ENCODE measurements around the gene TCL1B. TPM values are rescaled to one million over a fixed set of nuclear protein-coding genes. Genes with fewer than 3 reads are reported as not detected.

Gene TCL1B
- total and polyA plus RNA-seq, 2 of the 13 experiments (the other 11 are each of a cell fraction or from before 2014, with no cell fraction given), result not detected

DNA sequence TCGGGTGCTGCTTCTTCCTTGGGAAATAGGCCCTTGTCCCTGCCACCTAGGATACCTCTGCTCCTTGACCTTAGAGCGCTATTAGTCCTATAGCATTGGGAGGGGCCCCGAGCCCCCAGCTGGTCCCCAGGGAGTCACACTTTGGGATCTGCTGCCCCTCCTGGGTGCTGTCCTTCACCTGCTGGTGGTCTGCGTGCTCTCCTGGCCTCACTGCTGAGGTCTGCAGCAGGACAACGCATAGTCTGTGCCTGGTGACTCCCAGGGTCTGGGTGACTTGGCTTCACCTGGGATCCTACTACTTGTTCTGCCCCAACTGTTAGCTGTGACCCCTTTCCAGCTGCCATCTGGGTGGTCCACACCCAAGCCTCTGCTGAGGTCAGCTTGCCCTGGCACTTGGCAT lies 8.8 kb downstream of the TCL1B start (continued):
- TF ChIP-seq, protein P1, sequence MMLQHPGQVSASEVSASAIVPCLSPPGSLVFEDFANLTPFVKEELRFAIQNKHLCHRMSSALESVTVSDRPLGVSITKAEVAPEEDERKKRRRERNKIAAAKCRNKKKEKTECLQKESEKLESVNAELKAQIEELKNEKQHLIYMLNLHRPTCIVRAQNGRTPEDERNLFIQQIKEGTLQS (CRISPR knock-in tag; IDR thresholded peaks at IDR 0.05), result no peak

DNA sequence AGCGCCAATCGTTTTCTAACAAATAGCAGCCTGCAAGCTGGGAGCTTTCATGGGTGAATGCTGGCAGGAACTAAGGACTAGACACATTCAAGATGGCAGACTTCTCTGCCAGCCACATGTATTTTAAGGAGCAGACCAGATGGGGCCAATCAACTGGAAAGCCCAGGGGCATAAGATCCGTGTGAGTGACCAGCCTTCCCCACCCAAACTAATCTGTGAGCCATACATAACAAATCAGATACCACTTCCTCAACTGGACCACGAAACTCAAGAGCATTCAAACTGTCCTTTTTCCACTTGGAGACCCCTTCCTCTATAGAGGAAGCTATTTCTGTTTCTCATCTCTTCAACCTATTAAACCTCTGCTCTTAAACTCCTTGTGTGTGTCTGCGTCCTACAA lies 9.7 kb downstream of the TCL1B start:
- POLR2A ChIA-PET, result no interaction called here

More for the DNA sequence above, 9.7 kb downstream of the TCL1B start:
- Histone ChIP-seq H3K4me3 (replicated peaks in 1 of 3; ENCODE audit: insufficient read depth in 1 of 3, low read depth in 2 of 3, low read length in 3 of 3) (no peak overlapping the region), H4K20me1 (ENCODE audit: insufficient read depth, low read length) (no peaks in the 10 kb centered on the region), H3K27me3 (ENCODE audit: control insufficient read depth in 1 of 2, insufficient read depth in 2 of 2, low read length in 2 of 2) (peaks cover 4 to 22% of the 10 kb centered on the region in 2 experiments), H3K9me3 (ENCODE audit: low read length) (no peaks in the 10 kb centered on the region), H2AFZ (ENCODE audit: low read length) (no peak overlapping the region), H3K9ac (ENCODE audit: insufficient read depth, low read depth, low read length) (no peak overlapping the region), H3K4me1 (ENCODE audit: insufficient read depth, low read length) (no peaks in the 10 kb centered on the region), H3K27ac (ENCODE audit: extremely low read length, insufficient read depth, low read length) (no peak overlapping the region), H3K36me3 (replicated peaks in 1 of 2; ENCODE audit: control insufficient read depth in 1 of 2, insufficient read depth in 2 of 2, low read length in 2 of 2) (no peaks in the 10 kb centered on the region), H3K79me2 (ENCODE audit: insufficient read depth, low read length) (no peaks in the 10 kb centered on the region), H3K4me2 (ENCODE audit: low read depth, low read length) (no peak overlapping the region)
- no peak for TF ChIP-seq ZNF614 (CRISPR knock-in tag; IDR thresholded peaks at IDR 0.05; ENCODE audit: borderline replicate concordance)
- TF ChIP-seq, protein P2, sequence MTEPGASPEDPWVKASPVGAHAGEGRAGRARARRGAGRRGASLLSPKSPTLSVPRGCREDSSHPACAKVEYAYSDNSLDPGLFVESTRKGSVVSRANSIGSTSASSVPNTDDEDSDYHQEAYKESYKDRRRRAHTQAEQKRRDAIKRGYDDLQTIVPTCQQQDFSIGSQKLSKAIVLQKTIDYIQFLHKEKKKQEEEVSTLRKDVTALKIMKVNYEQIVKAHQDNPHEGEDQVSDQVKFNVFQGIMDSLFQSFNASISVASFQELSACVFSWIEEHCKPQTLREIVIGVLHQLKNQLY (CRISPR knock-in tag; IDR thresholded peaks at IDR 0.05), result no peak
- TF ChIP-seq, protein P3, sequence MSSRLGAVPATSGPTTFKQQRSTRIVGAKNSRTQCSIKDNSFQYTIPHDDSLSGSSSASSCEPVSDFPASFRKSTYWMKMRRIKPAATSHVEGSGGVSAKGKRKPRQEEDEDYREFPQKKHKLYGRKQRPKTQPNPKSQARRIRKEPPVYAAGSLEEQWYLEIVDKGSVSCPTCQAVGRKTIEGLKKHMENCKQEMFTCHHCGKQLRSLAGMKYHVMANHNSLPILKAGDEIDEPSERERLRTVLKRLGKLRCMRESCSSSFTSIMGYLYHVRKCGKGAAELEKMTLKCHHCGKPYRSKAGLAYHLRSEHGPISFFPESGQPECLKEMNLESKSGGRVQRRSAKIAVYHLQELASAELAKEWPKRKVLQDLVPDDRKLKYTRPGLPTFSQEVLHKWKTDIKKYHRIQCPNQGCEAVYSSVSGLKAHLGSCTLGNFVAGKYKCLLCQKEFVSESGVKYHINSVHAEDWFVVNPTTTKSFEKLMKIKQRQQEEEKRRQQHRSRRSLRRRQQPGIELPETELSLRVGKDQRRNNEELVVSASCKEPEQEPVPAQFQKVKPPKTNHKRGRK (CRISPR knock-in tag; IDR thresholded peaks at IDR 0.05), result no peak
- no peak for TF ChIP-seq ZNF737 (CRISPR knock-in tag; IDR thresholded peaks at IDR 0.05; ENCODE audit: borderline replicate concordance)
- no peak for TF ChIP-seq NONO (IDR thresholded peaks at IDR 0.05)
- no peak for TF ChIP-seq NONO (CRISPR knock-in tag; conservative IDR thresholded peaks at IDR 0.05)
- no peak for TF ChIP-seq KDM3A (CRISPR knock-in tag; IDR thresholded peaks at IDR 0.05; ENCODE audit: low read depth)
- TF ChIP-seq SAP130 (CRISPR knock-in tag; IDR thresholded peaks at IDR 0.05; ENCODE audit: low read depth), result no peak
- TF ChIP-seq, protein P4, sequence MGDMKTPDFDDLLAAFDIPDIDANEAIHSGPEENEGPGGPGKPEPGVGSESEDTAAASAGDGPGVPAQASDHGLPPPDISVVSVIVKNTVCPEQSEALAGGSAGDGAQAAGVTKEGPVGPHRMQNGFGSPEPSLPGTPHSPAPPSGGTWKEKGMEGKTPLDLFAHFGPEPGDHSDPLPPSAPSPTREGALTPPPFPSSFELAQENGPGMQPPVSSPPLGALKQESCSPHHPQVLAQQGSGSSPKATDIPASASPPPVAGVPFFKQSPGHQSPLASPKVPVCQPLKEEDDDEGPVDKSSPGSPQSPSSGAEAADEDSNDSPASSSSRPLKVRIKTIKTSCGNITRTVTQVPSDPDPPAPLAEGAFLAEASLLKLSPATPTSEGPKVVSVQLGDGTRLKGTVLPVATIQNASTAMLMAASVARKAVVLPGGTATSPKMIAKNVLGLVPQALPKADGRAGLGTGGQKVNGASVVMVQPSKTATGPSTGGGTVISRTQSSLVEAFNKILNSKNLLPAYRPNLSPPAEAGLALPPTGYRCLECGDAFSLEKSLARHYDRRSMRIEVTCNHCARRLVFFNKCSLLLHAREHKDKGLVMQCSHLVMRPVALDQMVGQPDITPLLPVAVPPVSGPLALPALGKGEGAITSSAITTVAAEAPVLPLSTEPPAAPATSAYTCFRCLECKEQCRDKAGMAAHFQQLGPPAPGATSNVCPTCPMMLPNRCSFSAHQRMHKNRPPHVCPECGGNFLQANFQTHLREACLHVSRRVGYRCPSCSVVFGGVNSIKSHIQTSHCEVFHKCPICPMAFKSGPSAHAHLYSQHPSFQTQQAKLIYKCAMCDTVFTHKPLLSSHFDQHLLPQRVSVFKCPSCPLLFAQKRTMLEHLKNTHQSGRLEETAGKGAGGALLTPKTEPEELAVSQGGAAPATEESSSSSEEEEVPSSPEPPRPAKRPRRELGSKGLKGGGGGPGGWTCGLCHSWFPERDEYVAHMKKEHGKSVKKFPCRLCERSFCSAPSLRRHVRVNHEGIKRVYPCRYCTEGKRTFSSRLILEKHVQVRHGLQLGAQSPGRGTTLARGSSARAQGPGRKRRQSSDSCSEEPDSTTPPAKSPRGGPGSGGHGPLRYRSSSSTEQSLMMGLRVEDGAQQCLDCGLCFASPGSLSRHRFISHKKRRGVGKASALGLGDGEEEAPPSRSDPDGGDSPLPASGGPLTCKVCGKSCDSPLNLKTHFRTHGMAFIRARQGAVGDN (CRISPR knock-in tag; IDR thresholded peaks at IDR 0.05), result no peak
- no peak for TF ChIP-seq MAFG (CRISPR knock-in tag; IDR thresholded peaks at IDR 0.05)
- no peak for TF ChIP-seq CHCHD3 (CRISPR knock-in tag; IDR thresholded peaks at IDR 0.05)
- no peak for TF ChIP-seq SSRP1 (CRISPR knock-in tag; IDR thresholded peaks at IDR 0.05)
- TF ChIP-seq ZNF761 (CRISPR knock-in tag; conservative IDR thresholded peaks at IDR 0.05), result no peak
- TF ChIP-seq ASH2L (IDR thresholded peaks at IDR 0.05; ENCODE audit: insufficient read length, low read depth, low read length), result no peak
- no peak for TF ChIP-seq TAF15 (IDR thresholded peaks at IDR 0.05; ENCODE audit: low read depth, low read length, poor library complexity, severe bottlenecking)
- in situ Hi-C loops (cut with HindIII; ENCODE audit: extremely low pct_ligation_motif_present, low pct_unique_long_range_greater_than_20kb) (no loop called here), intact Hi-C loops (cut with micrococcal nuclease; ENCODE audit: unreplicated experiment) (no loop called here)
- CTCF ChIA-PET (ENCODE audit: low intra/inter-chr PET ratio, low total read pairs), result no interaction called here
- WGBS (ENCODE audit: low lambda C conversion rate), result 24% methylated on average over 4 of the region's 5 CpGs
- FAIRE-seq, result no peak
- no peak for DNase-seq (ENCODE audit: low spot score)
- no TSS peak for BruUV-seq (replicated peaks)
- ATAC-seq, result no peak
